GM20000 (cell line): ENCODE measurements around the gene COLQ.
"Not testable (repeated sequence)": the region's sequence is repeated elsewhere in the genome, so short reads cannot be mapped to it uniquely, and the experiment has no call there.

ENCODE experiments used
- DNase-seq: peaks from one replicate; pipeline ENCODE4 v3.0.0; 2012; ENCODE audit warnings: low spot score
- TF ChIP-seq, protein P1 (sequence below): IDR thresholded peaks from 2 replicates; pipeline ENCODE4 v1.5.1; 2012; ENCODE audit warnings: mild to moderate bottlenecking, control low read depth; ENCODE audit errors: extremely low read depth, missing control alignments

The COLQ gene

DNA sequence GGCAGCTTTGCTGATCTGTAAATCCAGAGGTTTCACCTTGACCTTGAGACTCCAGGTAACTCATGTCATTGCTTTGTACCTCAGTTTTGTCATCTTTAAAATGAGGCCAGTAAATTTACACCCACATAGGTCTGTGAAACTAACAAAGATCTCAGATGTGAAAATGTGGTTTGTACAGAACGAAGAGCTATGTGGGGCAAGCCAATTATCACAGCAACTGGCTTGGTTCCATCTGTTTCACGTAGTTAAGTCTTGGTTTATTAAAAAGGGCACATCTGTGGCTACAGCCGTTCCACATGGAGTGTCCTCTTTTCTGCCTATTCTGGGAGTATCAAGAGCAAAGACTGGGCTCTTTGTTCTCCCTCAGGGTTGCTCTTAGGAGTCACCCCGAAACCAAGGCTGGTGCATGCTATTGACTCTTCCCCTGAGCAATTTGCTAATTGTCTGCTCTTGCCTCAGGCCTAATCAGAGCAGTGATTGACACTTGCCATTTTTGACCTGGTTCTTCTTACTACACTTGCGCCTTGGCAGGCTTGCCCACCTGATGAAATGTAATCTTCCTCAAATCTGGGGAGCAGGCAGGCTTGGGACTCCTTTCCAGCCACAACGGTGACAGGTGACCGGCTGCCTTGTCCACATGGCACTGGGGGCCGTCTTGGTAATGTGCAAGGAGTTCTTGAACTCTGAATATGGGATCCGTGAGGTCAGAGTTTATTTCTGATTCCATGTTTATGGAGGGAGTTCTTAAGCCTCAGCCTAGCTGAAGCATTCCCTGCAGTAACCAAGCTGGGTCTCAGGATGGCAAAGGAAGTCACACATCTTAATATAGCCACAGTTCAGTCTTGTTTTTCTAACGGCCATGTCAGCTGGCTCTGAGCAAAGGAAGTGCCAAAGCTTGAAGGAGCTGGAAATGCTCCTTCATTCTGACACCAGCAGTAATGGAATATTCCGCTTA is 54.0 kb downstream of the COLQ start:
- TF ChIP-seq, protein P1, sequence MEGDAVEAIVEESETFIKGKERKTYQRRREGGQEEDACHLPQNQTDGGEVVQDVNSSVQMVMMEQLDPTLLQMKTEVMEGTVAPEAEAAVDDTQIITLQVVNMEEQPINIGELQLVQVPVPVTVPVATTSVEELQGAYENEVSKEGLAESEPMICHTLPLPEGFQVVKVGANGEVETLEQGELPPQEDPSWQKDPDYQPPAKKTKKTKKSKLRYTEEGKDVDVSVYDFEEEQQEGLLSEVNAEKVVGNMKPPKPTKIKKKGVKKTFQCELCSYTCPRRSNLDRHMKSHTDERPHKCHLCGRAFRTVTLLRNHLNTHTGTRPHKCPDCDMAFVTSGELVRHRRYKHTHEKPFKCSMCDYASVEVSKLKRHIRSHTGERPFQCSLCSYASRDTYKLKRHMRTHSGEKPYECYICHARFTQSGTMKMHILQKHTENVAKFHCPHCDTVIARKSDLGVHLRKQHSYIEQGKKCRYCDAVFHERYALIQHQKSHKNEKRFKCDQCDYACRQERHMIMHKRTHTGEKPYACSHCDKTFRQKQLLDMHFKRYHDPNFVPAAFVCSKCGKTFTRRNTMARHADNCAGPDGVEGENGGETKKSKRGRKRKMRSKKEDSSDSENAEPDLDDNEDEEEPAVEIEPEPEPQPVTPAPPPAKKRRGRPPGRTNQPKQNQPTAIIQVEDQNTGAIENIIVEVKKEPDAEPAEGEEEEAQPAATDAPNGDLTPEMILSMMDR, result no peak
- DNase-seq, result peak; percentile 15

DNA sequence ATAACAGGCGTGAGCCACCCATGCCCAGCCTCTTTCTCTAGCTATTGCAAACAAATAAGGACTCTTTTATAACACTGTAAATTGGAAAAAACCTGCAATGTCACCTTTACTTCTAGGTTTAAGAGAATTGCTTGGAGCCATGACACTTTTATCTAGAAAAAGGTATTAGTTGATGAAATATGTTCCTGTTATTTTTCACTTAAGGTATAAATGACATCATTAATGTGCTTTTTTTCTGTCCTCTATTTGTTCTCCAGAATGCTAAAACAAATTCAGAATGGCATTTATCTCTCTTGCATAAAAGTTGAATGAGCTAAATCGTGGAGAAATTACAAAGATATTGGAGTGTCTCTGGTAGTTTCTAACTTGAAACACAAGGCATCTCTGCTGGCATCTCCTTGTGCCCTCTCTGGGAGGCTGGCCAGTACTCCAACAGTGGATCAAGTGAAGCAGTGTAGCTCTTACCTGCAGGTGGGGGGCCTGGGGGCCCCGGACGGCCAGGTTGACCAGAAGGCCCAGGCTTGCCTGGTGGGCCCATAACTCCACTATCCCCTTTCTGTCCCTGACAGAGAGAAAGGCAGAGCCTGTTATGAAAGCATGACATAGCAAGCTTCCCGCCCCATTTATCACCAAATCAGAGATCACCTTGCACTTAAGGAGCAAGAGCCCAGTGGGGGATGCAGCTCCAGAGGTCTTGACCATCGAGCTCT is 55.5 kb downstream of the COLQ start:
- TF ChIP-seq, protein P1, result no peak
- DNase-seq, result no peak

DNA sequence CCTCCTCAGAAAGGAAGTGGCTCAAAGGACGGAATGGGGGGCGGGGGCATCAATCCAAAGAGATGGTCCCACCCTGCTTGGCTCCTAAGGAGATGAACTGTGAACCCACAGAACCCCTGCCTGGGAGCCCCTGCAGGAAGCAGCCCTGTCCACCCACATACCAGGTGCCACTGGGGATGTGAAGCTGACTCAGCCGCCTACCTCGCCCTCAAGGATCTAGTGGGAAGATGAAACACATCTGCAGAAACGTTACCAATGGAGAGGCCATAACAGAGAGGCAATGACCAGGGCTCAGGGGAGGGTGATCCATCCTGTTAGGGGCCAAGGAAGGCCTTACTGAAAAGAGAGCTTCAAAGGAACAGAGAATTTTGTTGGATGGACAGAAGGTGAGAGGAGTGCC is 59.1 kb downstream of the COLQ start:
- TF ChIP-seq, protein P1, result no peak

DNA sequence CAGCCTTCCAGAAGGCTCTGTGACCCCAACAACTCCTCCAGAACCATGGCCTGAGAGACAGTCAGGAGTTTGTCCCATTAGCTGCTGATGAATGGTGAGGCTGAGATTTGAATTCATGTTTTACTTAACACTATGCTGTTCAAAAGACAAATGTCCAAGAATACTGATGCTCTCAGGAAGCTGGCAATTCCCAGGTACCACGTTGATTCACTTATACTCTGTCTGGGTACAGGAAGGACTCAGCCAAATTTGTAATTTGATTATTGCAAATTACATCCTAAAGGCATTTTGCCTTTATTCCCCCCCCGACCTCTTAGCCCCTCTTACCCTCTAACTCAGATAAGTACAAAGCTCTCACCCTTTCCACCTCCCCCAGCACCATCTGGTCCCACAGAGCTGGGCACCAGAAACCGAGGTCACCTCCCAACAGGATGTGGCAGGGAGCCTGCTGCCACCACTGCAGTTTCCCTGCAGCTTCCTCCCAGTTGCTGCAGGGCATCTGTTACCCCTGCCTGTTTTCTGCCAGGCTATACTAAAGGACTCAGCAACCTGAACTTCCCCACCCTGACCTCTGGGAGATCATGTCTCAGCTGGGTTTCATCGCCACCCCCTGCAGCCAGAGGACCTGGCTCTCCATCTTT is 60.5 kb downstream of the COLQ start:
- TF ChIP-seq, protein P1, result no peak
- DNase-seq, result no peak

More for the DNA sequence above, 59.1 kb downstream of the COLQ start:
- DNase-seq, result no peak

DNA sequence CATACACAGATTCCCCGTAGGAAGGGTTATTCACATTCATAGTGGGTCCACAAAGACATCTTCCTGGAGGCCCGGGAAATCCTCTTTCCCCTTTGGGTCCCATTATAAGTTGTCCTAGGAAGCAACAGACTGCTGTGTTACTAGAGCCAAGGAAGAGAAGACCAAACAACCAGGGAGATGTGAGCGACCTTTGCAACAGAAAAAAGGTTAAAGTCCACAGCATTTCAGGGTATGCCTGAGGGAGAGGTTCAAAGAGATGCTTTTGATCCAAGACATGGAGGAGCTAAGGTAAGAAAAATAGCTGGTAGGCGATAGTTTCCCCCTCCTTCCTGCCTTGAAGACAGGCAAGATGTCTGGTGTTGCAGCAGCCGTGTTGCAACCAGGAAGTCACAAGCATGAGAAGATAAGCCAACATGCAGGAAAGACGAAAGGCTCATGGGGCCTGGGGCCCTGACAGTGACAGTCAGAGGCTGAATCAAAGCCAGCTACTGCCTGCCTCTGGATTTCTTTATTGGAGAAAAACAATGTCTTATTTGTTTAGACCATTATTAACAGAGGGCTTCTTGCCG is 63.2 kb downstream of the COLQ start:
- TF ChIP-seq, protein P1, result no peak
- DNase-seq, result no peak

DNA sequence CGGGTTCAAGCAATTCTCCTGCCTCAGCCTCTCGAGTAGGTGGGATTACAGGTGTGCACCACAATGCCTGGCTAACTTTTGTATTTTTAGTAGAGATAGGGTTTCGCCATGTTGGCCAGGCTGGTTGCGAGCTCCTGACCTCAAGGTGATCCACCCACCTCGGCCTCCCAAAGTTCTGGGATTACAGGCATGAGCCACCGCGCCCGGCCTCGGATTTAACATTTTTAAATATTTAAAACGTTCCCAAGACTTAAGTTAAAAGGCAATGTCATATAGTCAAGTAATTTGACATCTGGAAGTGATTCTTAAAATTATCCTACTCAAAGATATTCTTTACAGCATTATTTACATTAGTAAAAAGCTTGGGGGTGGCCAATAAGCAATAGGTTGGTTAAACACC is 64.6 kb downstream of the COLQ start:
- not testable (repeated sequence) for DNase-seq

DNA sequence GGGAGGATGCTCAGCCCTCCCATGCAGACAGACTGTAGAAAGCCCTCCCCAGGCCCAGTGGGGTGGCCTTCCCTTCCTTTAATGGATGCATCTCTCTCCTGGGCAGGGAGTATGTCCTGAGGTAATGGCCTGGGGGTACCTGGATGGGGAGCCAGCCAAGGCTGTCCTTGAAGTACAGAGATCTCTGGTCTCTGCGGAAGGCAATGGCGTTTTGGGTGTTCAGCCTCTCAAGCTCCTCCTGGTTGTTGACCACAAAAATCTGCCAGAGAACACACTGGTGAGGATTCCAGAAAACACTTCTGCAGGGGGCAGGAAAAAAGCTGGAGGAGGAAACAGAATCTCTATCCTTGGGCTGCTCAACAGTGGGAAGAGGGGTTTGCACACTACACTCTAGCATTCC is 65.2 kb downstream of the COLQ start:
- TF ChIP-seq, protein P1, result no peak
- no peak for DNase-seq
